ENCODE measurements around the gene MN1. TPM values are rescaled to one million over a fixed set of nuclear protein-coding genes. Genes with fewer than 3 reads are reported as not detected.

MN1 gene
- polyA plus RNA-seq, 2 of the 4 experiments (the other 2 are of a cell fraction), result 0.59 to 2.4 TPM

DNA sequence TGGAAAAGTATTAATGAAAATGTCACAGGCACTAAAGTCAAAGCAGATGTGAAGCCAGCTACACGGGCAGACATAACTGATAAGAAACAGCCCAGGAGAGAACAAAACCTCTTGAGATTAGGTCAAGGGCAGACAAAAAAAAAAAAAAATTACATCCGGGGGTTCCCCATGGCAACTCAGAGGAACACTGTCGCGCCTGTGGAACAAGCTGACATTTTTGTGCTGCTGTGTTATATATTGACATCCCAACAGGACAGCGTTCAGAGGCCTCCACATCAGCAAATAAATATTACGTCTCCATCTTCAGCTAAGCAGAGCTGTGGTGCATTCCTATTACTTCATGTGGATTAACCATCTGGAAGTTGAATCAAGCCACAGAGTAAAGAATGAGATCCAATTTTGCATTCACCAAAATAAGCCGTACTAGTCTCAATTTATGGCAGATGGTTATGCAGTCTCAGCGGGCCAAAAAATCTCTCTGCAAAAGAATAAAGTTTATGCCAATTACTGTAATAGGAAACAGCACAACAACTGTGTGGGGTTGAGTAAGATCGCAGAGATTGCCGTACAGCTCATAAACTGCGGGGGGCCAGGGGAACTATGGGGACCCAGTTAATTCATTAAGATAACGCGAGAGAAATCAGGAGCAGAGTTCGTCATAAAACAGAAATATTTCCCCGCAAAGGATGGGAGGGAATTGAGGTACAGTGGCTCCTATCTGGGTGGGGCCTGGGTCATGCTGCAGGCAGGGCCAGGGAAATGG lies 41.3 kb upstream of the MN1 start:
- no peak overlapping the region for H3K4me2 ChIP-seq
- ChIA-PET CTCF (interaction anchor here (0.6 to 1.3 kb wide), 2 partner anchors 437 to 888 kb away, joined by 5 read pairs; no protein-coding TSS in a partner anchor), POLR2A (no interaction called here)
- no peak overlapping the region for H3K4me3 ChIP-seq
- no peaks in the 10 kb centered on the region for H3K9me3 ChIP-seq
- H3K4me1 ChIP-seq, result no peaks in the 10 kb centered on the region
- ATAC-seq, result no peak
- TF ChIP-seq JUN (IDR thresholded peaks at IDR 0.05) (no peak), ZFP36 (IDR thresholded peaks at IDR 0.05; ENCODE audit: borderline replicate concordance, partially characterized antibody) (no peak), GATA3 (IDR thresholded peaks at IDR 0.05; ENCODE audit: borderline replicate concordance) (no peak), BHLHE40 (IDR thresholded peaks at IDR 0.05; ENCODE audit: low read depth, low read length) (no peak), RFX5 (IDR thresholded peaks at IDR 0.05) (no peak), EHF (CRISPR knock-in tag; IDR thresholded peaks at IDR 0.05) (no peak), FOSL2 (IDR thresholded peaks at IDR 0.05) (no peak), FOSL2 (CRISPR knock-in tag; IDR thresholded peaks at IDR 0.05) (no peak), CEBPB (IDR thresholded peaks at IDR 0.05) (no peak), MAFK (IDR thresholded peaks at IDR 0.05; ENCODE audit: partially characterized antibody) (no peak), KDM1A (IDR thresholded peaks at IDR 0.05; ENCODE audit: low read depth) (no peak), EP300 (IDR thresholded peaks at IDR 0.05) (no peak), BCL3 (IDR thresholded peaks at IDR 0.05) (no peak), CHD4 (IDR thresholded peaks at IDR 0.05; ENCODE audit: borderline replicate concordance) (no peak)
- TF ChIP-seq, protein P1, sequence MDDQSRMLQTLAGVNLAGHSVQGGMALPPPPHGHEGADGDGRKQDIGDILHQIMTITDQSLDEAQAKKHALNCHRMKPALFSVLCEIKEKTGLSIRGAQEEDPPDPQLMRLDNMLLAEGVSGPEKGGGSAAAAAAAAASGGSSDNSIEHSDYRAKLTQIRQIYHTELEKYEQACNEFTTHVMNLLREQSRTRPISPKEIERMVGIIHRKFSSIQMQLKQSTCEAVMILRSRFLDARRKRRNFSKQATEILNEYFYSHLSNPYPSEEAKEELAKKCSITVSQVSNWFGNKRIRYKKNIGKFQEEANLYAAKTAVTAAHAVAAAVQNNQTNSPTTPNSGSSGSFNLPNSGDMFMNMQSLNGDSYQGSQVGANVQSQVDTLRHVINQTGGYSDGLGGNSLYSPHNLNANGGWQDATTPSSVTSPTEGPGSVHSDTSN (IDR thresholded peaks at IDR 0.05), result no peak
- DNase-seq (ENCODE audit: low read depth in 1 of 2, low spot score in 1 of 2), result no peak
- 92% methylated on average over 15 of the region's 15 CpGs for WGBS (ENCODE audit: missing lambda C conversion rate)
- no peak overlapping the region for H3K27ac ChIP-seq
- FAIRE-seq, result no peak

DNA sequence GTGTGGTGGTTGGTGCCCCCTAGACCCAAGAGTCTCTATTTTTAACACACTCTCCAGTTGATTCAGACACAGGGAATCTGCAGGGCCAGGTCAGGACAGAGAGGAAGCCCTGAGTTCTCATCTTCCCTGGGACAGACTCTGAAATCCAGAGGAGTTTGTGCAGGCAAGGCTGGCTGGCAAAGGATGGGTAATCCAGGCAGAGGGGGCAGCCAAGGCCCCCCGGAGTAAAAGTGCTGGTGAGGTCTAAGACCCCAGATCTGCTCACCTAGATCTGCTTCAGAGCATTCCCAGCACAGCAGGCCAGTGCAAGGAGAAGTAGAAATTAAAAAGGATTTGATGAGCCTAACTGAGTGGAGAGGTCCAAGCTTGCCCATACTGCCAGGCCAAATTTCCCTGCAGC lies 40.6 kb upstream of the MN1 start:
- H3K4me2 ChIP-seq, result no peak overlapping the region
- TF ChIP-seq JUN (IDR thresholded peaks at IDR 0.05) (no peak), GATA3 (IDR thresholded peaks at IDR 0.05; ENCODE audit: borderline replicate concordance) (no peak), RNF2 (IDR thresholded peaks at IDR 0.05; ENCODE audit: borderline replicate concordance, low read depth) (no peak), ESRRA (IDR thresholded peaks at IDR 0.05; ENCODE audit: borderline replicate concordance, low read length) (no peak), CBX8 (IDR thresholded peaks at IDR 0.05) (no peak), HES2 (IDR thresholded peaks at IDR 0.05) (no peak), HOXA7 (CRISPR knock-in tag; IDR thresholded peaks at IDR 0.05) (no peak), NPAS2 (CRISPR knock-in tag; IDR thresholded peaks at IDR 0.05; ENCODE audit: borderline replicate concordance) (no peak), HEYL (CRISPR knock-in tag; IDR thresholded peaks at IDR 0.05) (no peak), ZSCAN20 (CRISPR knock-in tag; IDR thresholded peaks at IDR 0.05) (no peak), ZNF302 (CRISPR knock-in tag; IDR thresholded peaks at IDR 0.05) (no peak), REST (IDR thresholded peaks at IDR 0.05) (no peak), ATOH8 (CRISPR knock-in tag; IDR thresholded peaks at IDR 0.05; ENCODE audit: low read depth) (no peak)
- TF ChIP-seq, protein P2, sequence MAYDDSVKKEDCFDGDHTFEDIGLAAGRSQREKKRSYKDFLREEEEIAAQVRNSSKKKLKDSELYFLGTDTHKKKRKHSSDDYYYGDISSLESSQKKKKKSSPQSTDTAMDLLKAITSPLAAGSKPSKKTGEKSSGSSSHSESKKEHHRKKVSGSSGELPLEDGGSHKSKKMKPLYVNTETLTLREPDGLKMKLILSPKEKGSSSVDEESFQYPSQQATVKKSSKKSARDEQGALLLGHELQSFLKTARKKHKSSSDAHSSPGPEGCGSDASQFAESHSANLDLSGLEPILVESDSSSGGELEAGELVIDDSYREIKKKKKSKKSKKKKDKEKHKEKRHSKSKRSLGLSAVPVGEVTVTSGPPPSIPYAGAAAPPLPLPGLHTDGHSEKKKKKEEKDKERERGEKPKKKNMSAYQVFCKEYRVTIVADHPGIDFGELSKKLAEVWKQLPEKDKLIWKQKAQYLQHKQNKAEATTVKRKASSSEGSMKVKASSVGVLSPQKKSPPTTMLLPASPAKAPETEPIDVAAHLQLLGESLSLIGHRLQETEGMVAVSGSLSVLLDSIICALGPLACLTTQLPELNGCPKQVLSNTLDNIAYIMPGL (CRISPR knock-in tag; IDR thresholded peaks at IDR 0.05; ENCODE audit: borderline replicate concordance), result no peak
- TF ChIP-seq, protein P1 (IDR thresholded peaks at IDR 0.05), result no peak
- FAIRE-seq, result no peak
- DNase-seq (ENCODE audit: low read depth in 1 of 2, low spot score in 1 of 2), result no peak
- H3K27ac ChIP-seq, result no peak overlapping the region
- ChIA-PET POLR2A (no interaction called here), CTCF (no interaction called here)
- 40% methylated on average over 1 of the region's 1 CpG for WGBS (ENCODE audit: missing lambda C conversion rate)
- ATAC-seq, result no peak
- H3K4me3 ChIP-seq, result no peak overlapping the region
- no peaks in the 10 kb centered on the region for H3K9me3 ChIP-seq
- H3K4me1 ChIP-seq, result no peaks in the 10 kb centered on the region

Measured in A549 (cell line).